NCI-H748 (cell line): Measurements from ENCODE around the gene PACSIN2.

Source experiments
- DNase-seq: peaks from one replicate; lab custom pipeline; 2025; ENCODE audit not compliant: unreplicated experiment; lab: John Stamatoyannopoulos, UW

The PACSIN2 gene

DNA sequence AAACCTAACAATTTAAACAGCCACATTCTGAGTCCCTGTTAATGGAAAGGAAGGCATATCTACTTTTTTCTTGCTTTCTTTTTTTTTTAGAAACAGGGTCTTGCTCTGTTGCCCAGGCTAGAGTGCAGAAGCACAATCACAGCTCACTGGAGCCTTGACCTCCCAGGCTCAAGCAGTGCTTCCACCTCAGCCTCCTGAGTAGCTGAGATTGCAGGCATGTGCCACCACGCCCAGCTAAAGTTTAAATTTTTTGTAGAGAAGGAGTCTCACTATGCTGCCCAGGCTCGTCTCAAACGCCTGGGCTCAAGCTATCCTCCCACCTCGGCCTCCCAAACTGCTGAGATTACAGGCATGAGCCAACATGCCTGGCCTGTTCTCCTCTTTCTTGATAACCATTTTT is 183.2 kb downstream of the PACSIN2 start:
- DNase-seq: no peak

DNA sequence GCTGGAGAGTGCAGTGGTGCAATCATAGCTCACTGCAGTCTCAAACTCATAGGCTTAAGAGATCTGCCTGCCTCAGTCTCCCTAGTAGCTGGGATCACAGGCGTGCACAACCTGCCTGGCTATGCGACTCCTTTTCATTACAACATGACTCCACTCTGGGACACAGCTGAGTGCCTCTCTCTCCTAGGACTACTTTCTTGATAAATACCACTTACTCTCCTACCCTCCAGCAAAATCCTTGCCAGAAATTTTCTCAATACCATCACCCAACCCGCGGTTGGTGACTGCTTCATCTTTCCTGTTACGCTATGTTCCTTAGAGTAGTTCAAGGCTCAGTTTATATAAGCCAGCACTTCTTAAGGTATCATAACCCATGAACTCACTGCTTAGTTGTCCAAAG is 184.8 kb downstream of the PACSIN2 start:
- DNase-seq: no peak

DNA sequence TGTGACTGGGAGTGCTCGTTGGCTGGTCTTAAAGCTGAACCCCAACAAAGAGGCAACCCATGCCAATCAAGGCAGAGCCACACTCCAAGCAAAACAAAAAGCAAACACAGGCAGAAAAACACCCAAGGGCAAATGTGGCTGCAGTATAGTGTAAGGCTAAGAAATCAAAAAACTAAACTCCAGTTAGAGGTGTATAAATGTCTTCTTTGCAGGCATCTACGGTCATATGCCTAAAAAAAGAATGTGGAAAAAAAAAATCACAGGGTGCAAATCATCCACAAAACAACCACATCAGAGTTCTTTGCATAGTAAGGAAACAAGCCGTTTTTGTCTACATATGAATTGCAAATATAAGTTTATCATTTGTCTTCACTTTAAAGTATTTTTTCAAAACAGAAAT is 185.6 kb downstream of the PACSIN2 start:
- DNase-seq: no peak

DNA sequence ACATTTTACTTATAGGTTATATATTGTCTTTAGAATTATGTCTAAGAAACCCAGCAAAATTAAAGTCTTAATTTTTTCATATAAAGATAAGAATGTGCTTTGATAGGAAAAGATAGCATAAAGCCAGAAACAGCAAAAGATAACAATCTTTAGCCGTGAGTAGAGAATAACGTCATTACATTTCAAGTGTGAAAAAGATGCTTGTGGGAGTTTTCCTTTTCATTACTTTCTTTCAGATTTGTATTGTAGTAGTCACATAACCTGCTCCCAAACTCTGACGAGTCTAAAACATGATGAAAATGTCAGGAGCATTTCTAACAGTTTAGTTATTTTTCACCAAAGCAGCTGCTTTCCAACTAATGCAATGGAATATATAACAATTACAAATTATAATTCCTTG is 189.2 kb downstream of the PACSIN2 start:
- no peak for DNase-seq

DNA sequence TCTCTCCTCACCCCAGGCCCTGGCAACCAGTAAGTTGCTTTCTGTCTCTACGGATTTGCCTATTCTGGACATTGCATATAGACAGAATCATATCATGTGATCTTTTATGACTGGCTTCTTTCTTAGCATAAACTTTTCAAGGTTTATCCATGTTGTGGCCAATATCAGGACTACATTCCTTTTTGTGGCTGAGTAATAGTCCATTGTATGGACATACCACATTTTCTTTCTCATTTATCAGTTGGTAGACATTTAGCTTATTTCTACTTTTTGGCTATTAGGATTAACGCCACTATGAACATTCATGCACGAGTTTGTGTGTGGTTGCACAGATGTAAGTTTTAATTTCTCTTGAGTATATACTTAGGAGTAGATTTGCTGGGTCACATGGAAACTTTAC is 193.6 kb downstream of the PACSIN2 start:
- no peak for DNase-seq

DNA sequence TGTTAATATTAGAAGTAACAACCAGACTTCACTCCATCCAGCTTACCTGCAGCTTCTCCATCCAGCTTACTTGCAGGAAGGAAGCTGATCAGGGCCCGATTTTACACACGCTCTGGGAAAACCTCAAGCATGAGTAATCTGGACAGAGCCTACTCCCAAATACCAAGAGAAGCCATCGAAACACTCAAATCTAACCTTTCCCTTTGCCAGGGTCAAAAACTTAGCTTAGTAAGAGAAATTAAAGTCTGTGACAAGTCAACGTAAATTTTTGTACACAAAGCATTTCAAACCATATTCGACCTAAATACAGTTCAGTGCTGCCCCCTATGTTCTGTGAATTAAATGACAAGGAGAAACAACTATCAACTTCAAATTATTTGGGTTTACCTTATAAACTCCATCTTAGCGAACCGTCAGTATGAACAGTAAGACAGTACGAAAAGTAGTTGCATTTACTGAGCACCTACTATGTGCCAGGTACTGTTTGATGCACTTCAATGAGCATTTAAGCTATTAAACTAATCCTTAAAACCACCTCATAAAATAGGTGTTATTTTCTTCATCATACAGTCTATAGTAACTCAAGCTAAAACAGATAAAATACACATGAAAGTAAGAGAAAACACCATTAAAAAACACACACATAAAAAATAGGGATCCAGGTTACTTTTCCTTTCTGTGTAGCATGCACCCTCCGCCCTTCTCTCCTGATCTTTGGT is 194.7 kb downstream of the PACSIN2 start:
- DNase-seq: peak; percentile 49
